Measurements from ENCODE around the gene ATF3. TPM values are rescaled to one million over a fixed set of nuclear protein-coding genes. Genes with fewer than 3 reads are reported as not detected.

Gene ATF3
- total RNA-seq, 3 donors from 2014 or later = 14.8 to 27.2 (median 16.8) TPM

- H3K4me3 Mint-ChIP-seq = peak overlapping the region; percentile 92
- peaks cover 51% of the 10 kb centered on the region for H3K4me1 Mint-ChIP-seq (ENCODE audit: low read depth)
- ATAC-seq (no peak), DNase-seq (no peak)
- H3K9me3 Mint-ChIP-seq = no peaks in the 10 kb centered on the region
- H3K27me3 Mint-ChIP-seq (ENCODE audit: low read depth) = peaks cover 36% of the 10 kb centered on the region
- H3K36me3 Mint-ChIP-seq (ENCODE audit: insufficient read depth) = peaks cover 6% of the 10 kb centered on the region
Measured at GRCh38 chr1:212609701-212610574, 1.4 kb downstream of the ATF3 start.

GRCh38 chr1:212610575-212610967 is 2.0 kb downstream of the ATF3 start:
- Mint-ChIP-seq H3K27me3 (ENCODE audit: low read depth) (peaks cover 30% of the 10 kb centered on the region), H3K9me3 (no peaks in the 10 kb centered on the region), H3K4me3 (peak overlapping the region; percentile 92), H3K36me3 (ENCODE audit: insufficient read depth) (peaks cover 9% of the 10 kb centered on the region), H3K4me1 (ENCODE audit: low read depth) (peaks cover 51% of the 10 kb centered on the region)
- DNase-seq = no peak
- ATAC-seq = no peak

- ATAC-seq (no peak), DNase-seq (no peak)
- H3K4me1 Mint-ChIP-seq (ENCODE audit: low read depth) = peaks cover 45% of the 10 kb centered on the region
- peaks cover 16% of the 10 kb centered on the region for H3K36me3 Mint-ChIP-seq (ENCODE audit: insufficient read depth)
- H3K27me3 Mint-ChIP-seq (ENCODE audit: low read depth) = peaks cover 23% of the 10 kb centered on the region
- H3K9me3 Mint-ChIP-seq = no peaks in the 10 kb centered on the region
- peak overlapping the region; percentile 92 for H3K4me3 Mint-ChIP-seq
Measured at GRCh38 chr1:212611000-212611948, 2.7 kb downstream of the ATF3 start.

GRCh38 chr1:212612041-212612961 is 3.7 kb downstream of the ATF3 start:
- Mint-ChIP-seq H3K9me3 (no peaks in the 10 kb centered on the region), H3K4me3 (no peak overlapping the region), H3K4me1 (ENCODE audit: low read depth) (peaks cover 38% of the 10 kb centered on the region), H3K27me3 (ENCODE audit: low read depth) (peaks cover 17% of the 10 kb centered on the region), H3K36me3 (ENCODE audit: insufficient read depth) (peaks cover 26% of the 10 kb centered on the region)
- DNase-seq (no peak), ATAC-seq (no peak)

GRCh38 chr1:212613440-212614335 is 5.1 kb downstream of the ATF3 start:
- peaks cover 12% of the 10 kb centered on the region for H3K27me3 Mint-ChIP-seq (ENCODE audit: low read depth)
- no peak overlapping the region for H3K4me3 Mint-ChIP-seq
- no peak for ATAC-seq
- H3K9me3 Mint-ChIP-seq = no peaks in the 10 kb centered on the region
- peaks cover 34% of the 10 kb centered on the region for H3K36me3 Mint-ChIP-seq (ENCODE audit: insufficient read depth)
- H3K4me1 Mint-ChIP-seq (ENCODE audit: low read depth) = peaks cover 32% of the 10 kb centered on the region
- no peak for DNase-seq

- peak in 1 of 2 donors; percentile 13 for ATAC-seq
- no peaks in the 10 kb centered on the region for H3K9me3 Mint-ChIP-seq
- H3K4me1 Mint-ChIP-seq (ENCODE audit: low read depth) = peaks cover 31% of the 10 kb centered on the region
- no peak overlapping the region for H3K4me3 Mint-ChIP-seq
- no peak for DNase-seq
- peaks cover 41% of the 10 kb centered on the region for H3K36me3 Mint-ChIP-seq (ENCODE audit: insufficient read depth)
- H3K27me3 Mint-ChIP-seq (ENCODE audit: low read depth) = peaks cover 11% of the 10 kb centered on the region
Measured at GRCh38 chr1:212614453-212615200, 6.1 kb downstream of the ATF3 start.

GRCh38 chr1:212615201-212615470 is 6.6 kb downstream of the ATF3 start:
- DNase-seq (no peak), ATAC-seq (no peak)
- peaks cover 45% of the 10 kb centered on the region for H3K36me3 Mint-ChIP-seq (ENCODE audit: insufficient read depth)
- peaks cover 26% of the 10 kb centered on the region for H3K4me1 Mint-ChIP-seq (ENCODE audit: low read depth)
- no peaks in the 10 kb centered on the region for H3K9me3 Mint-ChIP-seq
- H3K27me3 Mint-ChIP-seq (ENCODE audit: low read depth) = peaks cover 6% of the 10 kb centered on the region
- H3K4me3 Mint-ChIP-seq = no peak overlapping the region

GRCh38 chr1:212618466-212619210 is 10.1 kb downstream of the ATF3 start:
- H3K36me3 Mint-ChIP-seq (ENCODE audit: insufficient read depth) = peaks cover 47% of the 10 kb centered on the region
- no peak for DNase-seq
- no peak for ATAC-seq
- H3K9me3 Mint-ChIP-seq = no peaks in the 10 kb centered on the region
- no peak overlapping the region for H3K4me3 Mint-ChIP-seq
- H3K27me3 Mint-ChIP-seq (ENCODE audit: low read depth) = peaks cover 3% of the 10 kb centered on the region
- H3K4me1 Mint-ChIP-seq (ENCODE audit: low read depth) = peaks cover 22% of the 10 kb centered on the region

GRCh38 chr1:212620293-212620692 is 11.7 kb downstream of the ATF3 start:
- no peaks in the 10 kb centered on the region for H3K9me3 Mint-ChIP-seq
- ATAC-seq = no peak
- H3K4me1 Mint-ChIP-seq (ENCODE audit: low read depth) = peaks cover 13% of the 10 kb centered on the region

GRCh38 chr1:212621043-212621948 is 12.7 kb downstream of the ATF3 start:
- DNase-seq (no peak), ATAC-seq (peak in 1 of 2 donors; percentile 25)
- Mint-ChIP-seq H3K4me1 (ENCODE audit: low read depth) (peaks cover 13% of the 10 kb centered on the region), H3K36me3 (ENCODE audit: insufficient read depth) (peaks cover 34% of the 10 kb centered on the region), H3K4me3 (no peak overlapping the region), H3K9me3 (no peaks in the 10 kb centered on the region), H3K27me3 (ENCODE audit: low read depth) (peaks cover 16% of the 10 kb centered on the region)

More at GRCh38 chr1:212620293-212620692, 11.7 kb downstream of the ATF3 start:
- peaks cover 11% of the 10 kb centered on the region for H3K27me3 Mint-ChIP-seq (ENCODE audit: low read depth)
- H3K36me3 Mint-ChIP-seq (ENCODE audit: insufficient read depth) = peaks cover 42% of the 10 kb centered on the region
- H3K4me3 Mint-ChIP-seq = no peak overlapping the region
- no peak for DNase-seq

GRCh38 chr1:212621949-212622305 is 13.4 kb downstream of the ATF3 start:
- Mint-ChIP-seq H3K27me3 (ENCODE audit: low read depth) (peaks cover 13% of the 10 kb centered on the region), H3K36me3 (ENCODE audit: insufficient read depth) (peaks cover 28% of the 10 kb centered on the region), H3K9me3 (no peaks in the 10 kb centered on the region), H3K4me1 (ENCODE audit: low read depth) (peaks cover 13% of the 10 kb centered on the region), H3K4me3 (no peak overlapping the region)
- DNase-seq (no peak), ATAC-seq (peak in 1 of 2 donors; percentile 46)
